ENCODE results near the gene CAMK1G.

DNA sequence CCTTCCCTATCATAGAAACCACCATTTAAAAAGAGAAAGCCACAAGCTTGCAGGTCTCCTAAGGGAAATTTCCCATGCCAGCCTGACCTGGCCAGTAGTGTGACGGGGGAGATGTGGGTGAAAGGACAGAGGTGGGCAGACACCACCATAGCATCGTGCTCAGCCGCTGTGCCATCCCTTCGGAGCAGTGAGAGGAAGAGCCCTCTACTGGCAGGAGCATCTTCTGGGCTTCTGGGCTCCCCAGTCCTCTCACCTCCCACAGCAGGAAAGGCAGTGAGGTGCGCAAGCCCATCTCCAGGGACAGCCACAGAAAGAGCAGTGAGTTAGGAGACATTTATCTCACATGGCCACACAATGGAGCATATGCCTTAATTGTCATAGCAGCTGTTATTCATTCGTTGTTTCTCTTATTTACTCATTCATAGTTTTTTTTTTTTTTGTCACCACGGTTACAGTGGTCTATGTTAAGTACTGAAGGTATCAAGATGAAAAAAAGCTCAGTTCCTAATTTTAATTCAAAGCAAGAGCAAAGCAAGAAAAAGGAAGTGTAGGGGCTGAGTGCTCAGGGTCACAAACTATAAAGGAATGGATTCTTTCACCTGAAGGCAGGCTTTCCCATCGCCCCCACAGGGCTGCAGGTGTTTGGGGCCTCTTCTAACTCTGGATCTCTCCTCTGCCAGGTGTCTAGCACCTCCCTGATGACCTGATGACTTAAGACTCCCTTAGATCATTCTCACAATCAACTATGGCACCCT is 48.8 kb upstream of the CAMK1G start:
- TF ChIP-seq, protein P1, sequence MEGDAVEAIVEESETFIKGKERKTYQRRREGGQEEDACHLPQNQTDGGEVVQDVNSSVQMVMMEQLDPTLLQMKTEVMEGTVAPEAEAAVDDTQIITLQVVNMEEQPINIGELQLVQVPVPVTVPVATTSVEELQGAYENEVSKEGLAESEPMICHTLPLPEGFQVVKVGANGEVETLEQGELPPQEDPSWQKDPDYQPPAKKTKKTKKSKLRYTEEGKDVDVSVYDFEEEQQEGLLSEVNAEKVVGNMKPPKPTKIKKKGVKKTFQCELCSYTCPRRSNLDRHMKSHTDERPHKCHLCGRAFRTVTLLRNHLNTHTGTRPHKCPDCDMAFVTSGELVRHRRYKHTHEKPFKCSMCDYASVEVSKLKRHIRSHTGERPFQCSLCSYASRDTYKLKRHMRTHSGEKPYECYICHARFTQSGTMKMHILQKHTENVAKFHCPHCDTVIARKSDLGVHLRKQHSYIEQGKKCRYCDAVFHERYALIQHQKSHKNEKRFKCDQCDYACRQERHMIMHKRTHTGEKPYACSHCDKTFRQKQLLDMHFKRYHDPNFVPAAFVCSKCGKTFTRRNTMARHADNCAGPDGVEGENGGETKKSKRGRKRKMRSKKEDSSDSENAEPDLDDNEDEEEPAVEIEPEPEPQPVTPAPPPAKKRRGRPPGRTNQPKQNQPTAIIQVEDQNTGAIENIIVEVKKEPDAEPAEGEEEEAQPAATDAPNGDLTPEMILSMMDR (IDR thresholded peaks at IDR 0.05) = 0 out of 2 replicates have a peak, but pooled peaks have one; percentile 5
- no peak for TF ChIP-seq ZFX (IDR thresholded peaks at IDR 0.05; ENCODE audit: borderline replicate concordance)
